ENCODE results near the gene NTHL1. TPM values are rescaled to one million over a fixed set of nuclear protein-coding genes. Genes with fewer than 3 reads are reported as not detected.

NTHL1 gene
- total and polyA plus RNA-seq, 2 donors (not counting 3 experiments of a cell fraction or from before 2014, with no cell fraction given): 39.8 to 65.8 TPM

DNA sequence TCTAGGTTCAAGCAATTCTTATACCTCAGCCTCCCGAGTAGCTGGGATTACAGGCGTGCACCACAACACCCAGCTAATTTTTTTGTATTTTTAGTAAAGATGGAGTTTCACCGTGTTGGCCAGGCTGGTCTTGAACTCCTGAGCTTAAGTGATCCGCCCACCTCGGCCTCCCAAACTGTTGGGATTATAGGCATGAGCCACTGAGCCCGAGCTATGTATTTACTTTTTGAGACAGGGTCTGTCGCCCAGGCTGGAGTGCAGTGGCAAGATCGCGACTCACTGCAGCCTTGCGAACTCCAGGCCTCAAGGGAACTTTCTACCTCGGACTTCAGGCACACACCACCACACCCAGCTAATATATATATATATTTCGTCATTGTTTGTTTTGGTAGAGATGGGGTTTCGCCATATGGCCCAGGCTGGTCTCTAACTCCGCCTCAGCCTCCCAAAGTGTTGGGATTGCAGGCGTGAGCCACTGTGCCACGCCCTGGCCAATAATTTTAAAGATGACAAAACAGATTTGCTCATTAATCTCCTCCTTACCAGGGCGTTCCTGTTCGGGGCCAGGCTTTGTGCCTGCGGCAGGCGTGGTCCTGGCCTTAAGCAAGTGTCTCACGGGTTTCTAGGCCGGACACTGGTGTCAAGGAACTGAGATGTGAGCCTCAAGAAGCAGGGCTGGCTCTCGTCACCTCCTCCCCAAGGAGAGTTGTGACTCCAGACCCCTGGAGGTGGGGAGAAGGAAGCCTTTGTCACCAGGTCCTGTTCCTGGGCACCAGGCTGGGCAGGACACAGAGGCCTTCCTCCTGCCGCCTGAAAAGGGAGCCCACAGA, 32.3 kb downstream of the NTHL1 start:
- Histone ChIP-seq H3K36me3 (ENCODE audit: control insufficient read depth in 2 of 2, extremely low read depth in 1 of 2, insufficient read depth in 2 of 2, low read length in 2 of 2) (no peaks in the 10 kb centered on the region), H3K4me2 (ENCODE audit: insufficient read depth, low read length) (no peak overlapping the region), H3K9ac (replicated peaks; ENCODE audit: extremely low read depth, insufficient read depth, low read length) (no peak overlapping the region), H3K9me1 (replicated peaks; ENCODE audit: control insufficient read depth, extremely low read depth, insufficient read depth, low read length) (no peaks in the 10 kb centered on the region), H2AFZ (ENCODE audit: low read depth, low read length) (no peak overlapping the region), H3K27ac (ENCODE audit: insufficient read depth, low read depth, low read length) (no peak overlapping the region), H3K79me2 (ENCODE audit: control insufficient read depth, insufficient read depth, low read length) (peaks cover 2% of the 10 kb centered on the region), H3K4me3 (replicated peaks in 1 of 3; ENCODE audit: insufficient read depth in 1 of 3, low read depth in 1 of 3, low read length in 3 of 3) (no peak overlapping the region), H3K4me1 (ENCODE audit: control insufficient read depth, extremely low read depth, insufficient read depth, low read length) (peaks cover 6% of the 10 kb centered on the region), H3K9me3 (replicated peaks; ENCODE audit: control insufficient read depth, insufficient read depth, low read length) (no peaks in the 10 kb centered on the region), H4K20me1 (replicated peaks; ENCODE audit: control insufficient read depth, extremely low read depth, insufficient read depth, low read length) (no peaks in the 10 kb centered on the region), H3K27me3 (ENCODE audit: control insufficient read depth in 2 of 2, insufficient read depth in 2 of 2, low read length in 2 of 2) (peaks cover 2 to 8% of the 10 kb centered on the region in 2 experiments)
- TF ChIP-seq, protein P1, sequence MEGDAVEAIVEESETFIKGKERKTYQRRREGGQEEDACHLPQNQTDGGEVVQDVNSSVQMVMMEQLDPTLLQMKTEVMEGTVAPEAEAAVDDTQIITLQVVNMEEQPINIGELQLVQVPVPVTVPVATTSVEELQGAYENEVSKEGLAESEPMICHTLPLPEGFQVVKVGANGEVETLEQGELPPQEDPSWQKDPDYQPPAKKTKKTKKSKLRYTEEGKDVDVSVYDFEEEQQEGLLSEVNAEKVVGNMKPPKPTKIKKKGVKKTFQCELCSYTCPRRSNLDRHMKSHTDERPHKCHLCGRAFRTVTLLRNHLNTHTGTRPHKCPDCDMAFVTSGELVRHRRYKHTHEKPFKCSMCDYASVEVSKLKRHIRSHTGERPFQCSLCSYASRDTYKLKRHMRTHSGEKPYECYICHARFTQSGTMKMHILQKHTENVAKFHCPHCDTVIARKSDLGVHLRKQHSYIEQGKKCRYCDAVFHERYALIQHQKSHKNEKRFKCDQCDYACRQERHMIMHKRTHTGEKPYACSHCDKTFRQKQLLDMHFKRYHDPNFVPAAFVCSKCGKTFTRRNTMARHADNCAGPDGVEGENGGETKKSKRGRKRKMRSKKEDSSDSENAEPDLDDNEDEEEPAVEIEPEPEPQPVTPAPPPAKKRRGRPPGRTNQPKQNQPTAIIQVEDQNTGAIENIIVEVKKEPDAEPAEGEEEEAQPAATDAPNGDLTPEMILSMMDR (IDR thresholded peaks at IDR 0.05; ENCODE audit: extremely low read depth in 1 of 2, insufficient read depth in 1 of 2, low read depth in 1 of 2, low read length in 2 of 2): no peak
- TF ChIP-seq POLR2AphosphoS5 (IDR thresholded peaks at IDR 0.05; ENCODE audit: insufficient read depth, low read depth, low read length) (no peak), EZH2 (IDR thresholded peaks at IDR 0.05; ENCODE audit: borderline replicate concordance, low read depth, low read length, severe bottlenecking) (no peak), MYC (IDR thresholded peaks at IDR 0.05; ENCODE audit: low read depth, low read length) (no peak), FOS (IDR thresholded peaks at IDR 0.05; ENCODE audit: borderline replicate concordance, insufficient read depth, low read length) (no peak), GATA2 (IDR thresholded peaks at IDR 0.05; ENCODE audit: insufficient read depth, insufficient read length, low read depth, low read length) (no peak), JUN (IDR thresholded peaks at IDR 0.05; ENCODE audit: borderline replicate concordance, insufficient read depth, insufficient read length, low read depth) (no peak), POLR2A (IDR thresholded peaks at IDR 0.05; ENCODE audit: low read depth, low read length) (no peak)
- TF ChIP-seq, protein P2, sequence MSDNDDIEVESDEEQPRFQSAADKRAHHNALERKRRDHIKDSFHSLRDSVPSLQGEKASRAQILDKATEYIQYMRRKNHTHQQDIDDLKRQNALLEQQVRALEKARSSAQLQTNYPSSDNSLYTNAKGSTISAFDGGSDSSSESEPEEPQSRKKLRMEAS (IDR thresholded peaks at IDR 0.05; ENCODE audit: insufficient read depth, insufficient read length): no peak
- intact Hi-C loops (cut with micrococcal nuclease) (no loop called here), dilution Hi-C loops (cut with MboI; ENCODE audit: extremely low pct_ligation_motif_present, low sequenced_read_pairs) (no loop called here)
- no TSS peak for BruUV-seq (replicated peaks)
- POLR2A ChIA-PET: no interaction called here
- CTCF ChIA-PET: interaction anchor here (0.9 to 1.1 kb wide), 3 partner anchors 11 to 125 kb away, joined by 3 to 5 read pairs (median 3); no protein-coding TSS in a partner anchor
- peak; percentile 40 for FAIRE-seq
- no peak for DNase-seq (ENCODE audit: low read depth, low spot score)

Data from endothelial cell of umbilical vein (primary cell).